GM06990 (cell line): Measurements from ENCODE around the gene CIB4.

ENCODE experiments used
- DNase-seq: peaks from one replicate; pipeline ENCODE4 v3.0.0-alpha.2; 2011; ENCODE audit not compliant: insufficient read length; ENCODE audit errors: extremely low read depth
- H3K27me3 ChIP-seq: replicated peaks from 2 replicates; pipeline ENCODE4 v1.6.0; 2011; ENCODE audit warnings: low read length; ENCODE audit not compliant: control insufficient read depth, insufficient read depth
- H3K36me3 ChIP-seq: 2 replicates; pipeline ENCODE4 v1.5.1; 2011; ENCODE audit warnings: low read length; ENCODE audit not compliant: control insufficient read depth, insufficient read depth
- H3K4me3 ChIP-seq: replicated peaks from 2 replicates; pipeline ENCODE4 v1.5.1; 2011; ENCODE audit warnings: low read depth, mild to moderate bottlenecking, control low read depth, low read length
- CTCF ChIP-seq: IDR thresholded peaks from 2 replicates; pipeline ENCODE4 v1.5.1; 2011; ENCODE audit warnings: low read length, control low read depth, mild to moderate bottlenecking, inconsistent platforms; ENCODE audit not compliant: insufficient read depth, poor library complexity, severe bottlenecking

The CIB4 gene

DNA sequence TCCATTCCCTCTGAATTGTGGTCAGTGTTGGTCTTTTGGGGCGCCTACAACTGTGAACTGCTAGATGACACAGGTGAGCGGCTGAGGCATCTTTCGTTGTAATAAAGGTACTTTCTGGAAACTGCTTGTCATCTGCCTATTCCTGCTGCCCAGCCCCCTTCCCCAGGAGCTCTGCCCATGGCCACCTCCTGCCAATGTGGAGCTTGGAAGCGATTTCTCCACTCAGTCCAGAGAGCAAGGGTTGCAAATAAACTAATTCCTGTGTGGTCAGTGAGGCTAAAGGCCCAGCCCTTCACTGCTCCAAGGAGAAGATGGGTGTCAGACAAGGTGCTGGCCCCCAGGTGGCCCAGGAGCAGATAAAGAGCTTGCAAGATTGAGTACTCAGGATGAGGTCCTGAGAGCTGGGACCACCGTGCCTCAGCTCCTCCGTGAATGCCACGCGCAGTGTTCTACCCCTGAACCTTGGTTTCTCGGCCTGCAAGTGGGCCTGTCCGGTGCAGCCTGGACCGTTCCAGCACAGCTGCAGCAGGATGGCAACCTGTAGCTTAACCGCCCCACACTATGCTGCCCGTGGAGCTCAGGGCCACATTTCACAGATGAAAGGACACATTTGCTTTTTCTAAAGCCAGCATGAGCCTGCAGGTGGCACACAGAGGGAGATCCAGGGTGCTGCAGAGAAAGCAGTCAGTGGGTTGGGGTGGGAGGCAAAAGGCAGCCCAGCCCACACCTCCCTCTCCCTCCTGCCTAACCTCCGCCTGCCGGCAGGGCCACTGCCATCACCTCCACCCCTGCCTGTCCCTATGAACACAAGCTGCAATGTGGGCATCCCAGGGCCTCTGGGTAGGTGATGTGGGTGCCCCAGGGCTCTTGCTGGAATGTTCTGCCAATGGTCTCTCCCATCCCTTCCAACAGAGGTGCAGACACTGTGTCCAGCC, 84.6 kb downstream of the CIB4 start:
- H3K4me3 ChIP-seq = no peak overlapping the region
- H3K27me3 ChIP-seq = no peaks in the 10 kb centered on the region; the same call in 1 of the 2 replicates
- DNase-seq = no peak
- TF ChIP-seq CTCF = no peak
- H3K36me3 ChIP-seq = no peaks in the 10 kb centered on the region

DNA sequence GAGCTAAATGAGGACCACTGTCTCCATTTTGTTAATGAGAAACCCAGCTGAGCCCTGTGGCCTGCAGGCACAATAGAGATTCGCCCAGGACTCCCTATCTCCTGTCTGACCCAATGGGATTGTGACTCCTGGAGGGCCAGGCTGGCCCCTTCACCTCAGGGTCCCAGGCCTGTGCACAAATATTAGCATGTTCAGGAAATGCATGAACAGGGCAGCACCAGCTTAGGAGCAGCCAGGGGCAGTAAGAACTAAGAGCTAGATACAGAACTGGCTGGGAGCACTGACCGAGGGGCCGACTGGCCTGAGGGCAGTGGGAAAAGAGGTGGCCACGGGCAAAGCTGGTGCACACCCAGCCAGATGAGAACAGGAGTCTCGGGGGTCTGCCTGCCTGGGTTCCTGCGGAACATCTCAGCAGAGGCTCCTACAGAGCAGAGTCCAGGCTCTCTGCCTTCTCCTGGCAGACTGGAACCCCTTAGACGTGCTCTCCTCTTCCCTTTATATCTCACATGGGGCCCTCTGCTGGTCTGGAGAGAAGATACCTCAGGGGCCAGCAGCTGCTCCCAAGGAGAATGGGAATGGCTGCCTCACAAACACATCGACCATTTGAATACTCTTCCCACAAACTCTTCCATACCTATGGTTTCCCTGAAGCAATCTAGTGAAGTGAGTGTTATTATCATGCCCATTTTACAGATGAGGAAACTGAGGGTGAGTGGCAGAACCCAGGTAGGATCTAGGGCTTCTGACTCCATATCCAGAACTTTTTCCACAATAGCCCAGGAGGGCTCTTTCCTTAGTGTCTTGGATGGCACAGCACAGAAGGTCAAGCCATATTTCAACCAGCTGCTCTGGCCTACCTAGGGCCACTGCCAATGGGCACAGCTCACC, 85.7 kb downstream of the CIB4 start:
- no peak overlapping the region for H3K4me3 ChIP-seq
- H3K36me3 ChIP-seq = no peaks in the 10 kb centered on the region
- TF ChIP-seq CTCF = peak; percentile 17
- H3K27me3 ChIP-seq = no peaks in the 10 kb centered on the region; the same call in 1 of the 2 replicates
- DNase-seq = no peak

DNA sequence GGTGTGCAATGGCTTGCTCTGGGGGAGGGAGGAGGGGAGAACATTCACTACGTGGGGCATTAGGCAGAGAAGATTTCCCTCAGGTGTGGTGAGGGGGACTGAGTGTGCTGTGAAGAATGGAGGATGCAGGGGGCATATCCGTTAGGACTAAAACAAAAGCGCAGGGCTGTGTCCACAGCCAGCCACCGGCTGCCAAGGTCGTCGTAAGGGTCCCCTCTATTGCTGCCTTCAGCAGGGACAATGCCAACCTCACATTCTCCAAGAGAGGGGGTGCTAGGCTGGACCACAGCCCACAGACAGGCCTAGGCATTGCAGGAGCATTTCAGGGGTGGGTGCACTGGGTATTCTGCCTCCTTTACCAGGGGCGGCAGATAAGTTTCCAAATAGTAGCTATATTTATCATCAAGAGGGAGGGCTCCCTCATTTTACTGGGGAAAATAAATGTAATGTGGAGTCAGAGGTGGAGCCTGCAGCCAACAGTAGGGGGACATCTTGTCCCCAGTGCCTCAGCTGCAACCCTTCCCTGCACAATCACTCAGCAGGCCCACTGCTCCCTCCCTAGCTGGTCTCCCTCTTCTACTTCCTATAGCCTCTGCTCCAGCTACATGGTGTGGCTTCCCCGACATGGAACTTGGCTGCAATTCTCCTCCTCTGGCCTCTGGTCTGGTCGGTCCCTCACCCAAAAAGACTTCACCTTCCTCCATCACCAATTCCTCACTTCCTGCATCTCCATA, 88.4 kb downstream of the CIB4 start:
- no peaks in the 10 kb centered on the region for H3K36me3 ChIP-seq
- no peaks in the 10 kb centered on the region for H3K27me3 ChIP-seq
- no peak overlapping the region for H3K4me3 ChIP-seq
- DNase-seq = no peak
- TF ChIP-seq CTCF = no peak

GRCh38 chr2:26550276-26551015, 90.7 kb downstream of the CIB4 start:
- no peak for TF ChIP-seq CTCF
- H3K4me3 ChIP-seq = no peak overlapping the region
- DNase-seq = no peak
- no peaks in the 10 kb centered on the region for H3K27me3 ChIP-seq
- no peaks in the 10 kb centered on the region for H3K36me3 ChIP-seq

DNA sequence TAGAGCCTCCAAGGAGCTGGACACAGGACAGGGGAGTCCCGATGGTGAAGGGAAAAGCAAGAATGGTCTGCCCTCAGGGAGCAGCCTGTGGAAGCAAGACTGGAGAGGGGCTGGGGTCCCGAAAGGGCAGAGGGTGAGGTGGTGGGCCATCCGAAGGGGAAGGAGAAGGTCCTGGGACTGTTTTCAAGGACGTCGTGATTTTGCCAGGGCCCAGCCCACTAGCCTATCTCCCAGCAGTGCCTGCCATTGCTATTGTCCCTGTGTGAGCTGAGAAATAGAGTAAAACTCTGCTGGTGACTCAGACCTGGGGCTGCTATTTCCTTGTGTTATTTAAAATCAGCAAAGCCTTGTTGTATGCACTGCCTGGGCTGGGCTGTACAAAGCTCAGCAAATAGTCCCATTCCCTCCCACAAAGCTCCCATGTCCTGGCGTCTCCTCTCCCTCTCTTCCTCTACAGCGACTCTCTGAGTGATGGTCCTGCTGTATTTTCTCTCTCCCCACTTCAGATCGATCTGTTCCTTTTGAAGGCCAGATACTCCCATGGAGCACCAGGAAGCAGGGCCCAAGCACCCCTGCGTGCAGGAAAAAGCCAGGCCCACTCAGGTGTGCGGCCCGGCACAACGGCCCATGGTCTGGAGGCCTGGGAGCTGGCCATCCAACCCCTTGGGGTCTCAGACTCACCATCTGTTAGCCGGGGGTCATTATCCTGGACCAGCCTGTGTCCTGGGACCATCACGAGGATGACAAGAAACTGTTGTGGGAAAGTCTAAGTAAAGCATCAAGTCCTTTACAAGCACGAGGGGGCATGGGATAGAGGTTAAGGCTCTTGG, 98.3 kb downstream of the CIB4 start:
- Histone ChIP-seq H3K36me3 (no peaks in the 10 kb centered on the region), H3K27me3 (no peaks in the 10 kb centered on the region), H3K4me3 (no peak overlapping the region)
- no peak for TF ChIP-seq CTCF
- DNase-seq = no peak
